GM12864 (cell line): ENCODE results near the gene GSC.

ENCODE experiments used
- DNase-seq: peaks from one replicate; pipeline ENCODE4 v3.0.0-alpha.2; 2011; ENCODE audit warnings: low read depth
- H3K4me3 ChIP-seq: 2 replicates; pipeline ENCODE4 v1.5.1; 2011; ENCODE audit warnings: mild to moderate bottlenecking, low read depth, low read length, control low read depth
- CTCF ChIP-seq: IDR thresholded peaks from 2 replicates; pipeline ENCODE4 v1.5.1; 2011; ENCODE audit warnings: low read depth, mild to moderate bottlenecking, moderate library complexity, low read length, control low read depth, inconsistent platforms; ENCODE audit errors: missing control alignments

GSC gene

GRCh38 chr14:94796278-94796677 lies 26.4 kb upstream of the GSC start:
- H3K4me3 ChIP-seq, result no peak overlapping the region
- DNase-seq, result no peak
- TF ChIP-seq CTCF, result no peak

- TF ChIP-seq CTCF, result no peak
- DNase-seq, result no peak
- H3K4me3 ChIP-seq, result no peak overlapping the region
Measured at GRCh38 chr14:94795372-94795771, 25.5 kb upstream of the GSC start.

GRCh38 chr14:94793901-94794300 lies 24.0 kb upstream of the GSC start:
- DNase-seq, result no peak
- no peak overlapping the region for H3K4me3 ChIP-seq
- TF ChIP-seq CTCF, result no peak

GRCh38 chr14:94787655-94788054 lies 17.7 kb upstream of the GSC start:
- H3K4me3 ChIP-seq, result no peak overlapping the region
- TF ChIP-seq CTCF, result no peak
- DNase-seq, result no peak

GRCh38 chr14:94787092-94787491 lies 17.2 kb upstream of the GSC start:
- H3K4me3 ChIP-seq, result no peak overlapping the region
- no peak for TF ChIP-seq CTCF

GRCh38 chr14:94780536-94781399 lies 10.9 kb upstream of the GSC start:
- no peak for DNase-seq
- no peak for TF ChIP-seq CTCF
- no peak overlapping the region for H3K4me3 ChIP-seq

More at GRCh38 chr14:94787092-94787491, 17.2 kb upstream of the GSC start:
- DNase-seq, result no peak

- no peak overlapping the region for H3K4me3 ChIP-seq
- no peak for TF ChIP-seq CTCF
- no peak for DNase-seq
Measured at GRCh38 chr14:94779713-94780112, 9.8 kb upstream of the GSC start.
